A673 (cell line): ENCODE data around the gene CTCF.

Experiments
- CTCF ChIP-seq: fragments of 300-800, 200-600 bp; sonication (generic); conservative IDR thresholded peaks from 2 replicates; pipeline ENCODE4 v1.5.1; 2017; ENCODE audit warnings: low read depth, mild to moderate bottlenecking, antibody characterized with exemption, low read length, moderate library complexity, mixed read lengths
- EZH2 ChIP-seq: fragments of 200-600 bp; sonication (generic); IDR thresholded peaks from 2 replicates; pipeline ENCODE4 v1.6.1; 2017; ENCODE audit warnings: borderline replicate concordance, low read depth, mild to moderate bottlenecking, mixed read lengths, antibody characterized with exemption, low read length; ENCODE audit not compliant: poor library complexity, severe bottlenecking

GRCh38 chr16:67661886-67662652 is 99.7 kb downstream of the CTCF start:
- TF ChIP-seq EZH2 (no peak), CTCF (no peak)
